Measurements from ENCODE around the gene GALNTL6.

DNA sequence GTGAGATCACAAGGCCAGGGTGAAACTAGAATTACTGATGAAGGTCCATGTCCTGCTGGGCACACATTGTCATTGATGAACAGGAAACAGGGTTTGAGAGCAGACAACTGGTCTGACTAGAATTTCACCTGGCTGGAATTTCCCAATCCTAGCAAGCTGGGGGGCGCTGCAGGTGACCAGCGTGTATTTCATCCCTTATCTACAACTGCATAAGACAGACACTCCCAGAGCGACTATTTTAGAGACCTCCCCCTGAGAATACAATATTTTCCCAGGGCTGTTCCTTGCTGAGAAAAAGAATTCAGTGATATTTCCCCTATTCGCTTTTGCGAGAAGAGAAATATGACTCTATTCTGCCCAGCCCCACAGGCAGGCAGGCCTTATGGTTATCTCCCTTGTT is 922.8 kb downstream of the GALNTL6 start:
- TF ChIP-seq CTCF (IDR thresholded peaks at IDR 0.05; ENCODE audit: insufficient read depth, low read length), result no peak
- TF ChIP-seq POLR2AphosphoS5 (IDR thresholded peaks at IDR 0.05; ENCODE audit: low read depth), result no peak
- TF ChIP-seq SPI1 (IDR thresholded peaks at IDR 0.05; ENCODE audit: borderline replicate concordance, low read depth), result no peak

Data from HL-60 (cell line).